IPS-NIHi11 (cell line): ENCODE measurements around the gene LARGE2.
"Not testable (repeated sequence)": the region's sequence is repeated elsewhere in the genome, so short reads cannot be mapped to it uniquely, and the experiment has no call there.

Experiments used
- DNase-seq: peaks from one replicate; pipeline ENCODE4 v3.0.0; 2012; ENCODE audit warnings: mixed read lengths, low spot score

Gene LARGE2

GRCh38 chr11:45896422-45896984, 26.0 kb upstream of the LARGE2 start:
- DNase-seq, result peak; percentile 79

- DNase-seq, result no peak
Measured at GRCh38 chr11:45897556-45897955, 24.9 kb upstream of the LARGE2 start.

- DNase-seq, result no peak
Measured at GRCh38 chr11:45899086-45899447, 23.4 kb upstream of the LARGE2 start.

GRCh38 chr11:45899448-45900174, 22.8 kb upstream of the LARGE2 start:
- peak; percentile 95 for DNase-seq

- not testable (repeated sequence) for DNase-seq
Measured at GRCh38 chr11:45900175-45900800, 22.2 kb upstream of the LARGE2 start.

- DNase-seq, result no peak
Measured at GRCh38 chr11:45900916-45901617, 21.4 kb upstream of the LARGE2 start.

GRCh38 chr11:45901626-45902025, 20.8 kb upstream of the LARGE2 start:
- DNase-seq, result no peak

- no peak for DNase-seq
Measured at GRCh38 chr11:45902452-45903380, 19.7 kb upstream of the LARGE2 start.

GRCh38 chr11:45904309-45904915, 18.0 kb upstream of the LARGE2 start:
- DNase-seq, result no peak

- no peak for DNase-seq
Measured at GRCh38 chr11:45905095-45905494, 17.4 kb upstream of the LARGE2 start.

GRCh38 chr11:45905576-45905975, 16.9 kb upstream of the LARGE2 start:
- not testable (repeated sequence) for DNase-seq

GRCh38 chr11:45906096-45906682, 16.3 kb upstream of the LARGE2 start:
- no peak for DNase-seq

GRCh38 chr11:45906965-45907611, 15.4 kb upstream of the LARGE2 start, which contains the start of gene FREY1:
Gene FREY1, minus strand, starts transcription at chr11:45907271. Its CDS starts 26 bp downstream, at chr11:45907245.
- no peak for DNase-seq

GRCh38 chr11:45907911-45908370, 14.5 kb upstream of the LARGE2 start:
- DNase-seq, result no peak

- DNase-seq, result no peak
Measured at GRCh38 chr11:45909594-45910475, 12.6 kb upstream of the LARGE2 start.

- DNase-seq, result no peak
Measured at GRCh38 chr11:45910623-45911022, 11.8 kb upstream of the LARGE2 start.

- no peak for DNase-seq
Measured at GRCh38 chr11:45913514-45913913, 8.9 kb upstream of the LARGE2 start.

- no peak for DNase-seq
Measured at GRCh38 chr11:45913942-45914635, 8.4 kb upstream of the LARGE2 start.

- no peak for DNase-seq
Measured at GRCh38 chr11:45915446-45915845, 7.0 kb upstream of the LARGE2 start.
